ENCODE data around the gene IRF2. TPM values are rescaled to one million over a fixed set of nuclear protein-coding genes. Genes with fewer than 3 reads are reported as not detected.

Gene IRF2
- total and polyA plus RNA-seq, 2 donors (not counting 1 experiment from before 2014, with no cell fraction given) = 67.8 to 68.2 TPM

DNA sequence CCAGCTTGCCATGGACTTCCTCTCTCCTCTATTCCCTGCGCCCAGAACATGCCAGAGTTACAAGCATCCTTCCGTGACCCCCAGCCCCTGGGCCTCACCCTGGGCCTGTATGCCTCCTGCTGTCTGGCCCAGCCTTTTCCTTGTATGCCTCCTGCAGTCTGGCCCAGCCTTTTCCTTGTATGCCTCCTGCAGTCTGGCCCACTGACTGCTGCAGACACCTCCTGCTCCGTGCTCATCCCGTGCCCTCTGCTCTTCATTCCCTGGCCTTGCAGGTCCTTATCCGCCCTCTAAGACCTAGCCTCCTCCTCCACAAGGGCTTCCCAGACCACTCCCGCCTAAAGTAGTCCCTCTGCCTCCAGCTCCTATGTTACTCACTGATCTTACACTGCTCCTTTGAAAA is 44.2 kb downstream of the IRF2 start:
- Histone ChIP-seq H3K27ac (ENCODE audit: low read length in 2 of 2) (peak overlapping the region in 1 of 2 donors; percentile 8), H3K79me2 (ENCODE audit: control insufficient read depth, insufficient read depth, low read length) (peaks cover 100% of the 10 kb centered on the region), H3K4me3 (ENCODE audit: control extremely low read depth in 1 of 5, extremely low read depth in 1 of 5, insufficient read depth in 1 of 5, low read depth in 2 of 5, low read length in 4 of 5) (no peak overlapping the region), H3K27me3 (replicated peaks in 1 of 4; ENCODE audit: control extremely low read depth in 1 of 4, control insufficient read depth in 3 of 4, insufficient read depth in 4 of 4, low read length in 3 of 4) (no peaks in the 10 kb centered on the region), H3K9ac (ENCODE audit: low read length) (no peak overlapping the region), H3K9me3 (ENCODE audit: control extremely low read depth in 1 of 3, control insufficient read depth in 2 of 3, insufficient read depth in 1 of 3, low read length in 2 of 3) (no peaks in the 10 kb centered on the region), H2AFZ (ENCODE audit: insufficient read depth, low read depth, low read length, poor library complexity, severe bottlenecking) (no peak overlapping the region), H4K20me1 (ENCODE audit: control insufficient read depth, insufficient read depth, low read length, poor library complexity, severe bottlenecking) (peaks cover 92% of the 10 kb centered on the region), H3K36me3 (replicated peaks in 1 of 2; ENCODE audit: control extremely low read depth in 1 of 2, control insufficient read depth in 1 of 2, extremely low read depth in 1 of 2, insufficient read depth in 2 of 2, low read length in 1 of 2) (peaks cover 2 to 62% of the 10 kb centered on the region in 2 experiments), H3K4me2 (replicated peaks; ENCODE audit: low read depth, low read length, poor library complexity, severe bottlenecking) (no peak overlapping the region), H3K4me1 (ENCODE audit: control insufficient read depth in 2 of 2, insufficient read depth in 2 of 2, low read length in 2 of 2) (no peaks in the 10 kb centered on the region)
- TF ChIP-seq CTCF (IDR thresholded peaks at IDR 0.05) = no peak
- no peak for TF ChIP-seq EZH2 (IDR thresholded peaks at IDR 0.05; ENCODE audit: borderline replicate concordance, insufficient read depth, low read depth, low read length, poor library complexity, severe bottlenecking)
- no peaks in the 10 kb centered on the region for H3K27me3 Mint-ChIP-seq
- ChIA-PET CTCF (no interaction called here), POLR2A (no interaction called here)
- DNase-seq = no peak
- H3K4me3 Mint-ChIP-seq = no peak overlapping the region
- 98% methylated on average over 5 of the region's 6 CpGs for WGBS (ENCODE audit: insufficient coverage)
- intact Hi-C loops (cut with micrococcal nuclease) = no loop called here
- H3K4me1 Mint-ChIP-seq = peaks cover 49% of the 10 kb centered on the region
- ATAC-seq (ENCODE audit: low read depth) = no peak
- H3K9me3 Mint-ChIP-seq (ENCODE audit: insufficient read depth) = no peaks in the 10 kb centered on the region
- H3K27ac Mint-ChIP-seq = peak overlapping the region; percentile 62

GRCh38 chr4:184428787-184429186 is 45.6 kb downstream of the IRF2 start:
- no peak for DNase-seq
- peaks cover 90% of the 10 kb centered on the region for H4K20me1 ChIP-seq (ENCODE audit: control insufficient read depth, insufficient read depth, low read length, poor library complexity, severe bottlenecking)
- ChIA-PET POLR2A (no interaction called here), CTCF (no interaction called here)
- no peak overlapping the region for H3K4me3 ChIP-seq (ENCODE audit: control extremely low read depth in 1 of 5, extremely low read depth in 1 of 5, insufficient read depth in 1 of 5, low read depth in 2 of 5, low read length in 4 of 5)
- H3K27ac ChIP-seq (ENCODE audit: low read length in 2 of 2) = no peak overlapping the region
- no peaks in the 10 kb centered on the region for H3K27me3 ChIP-seq (replicated peaks in 1 of 4; ENCODE audit: control extremely low read depth in 1 of 4, control insufficient read depth in 3 of 4, insufficient read depth in 4 of 4, low read length in 3 of 4)
- H3K27me3 Mint-ChIP-seq = no peaks in the 10 kb centered on the region
- H3K4me1 Mint-ChIP-seq = peaks cover 57% of the 10 kb centered on the region
- intact Hi-C loops (cut with micrococcal nuclease) = no loop called here
- peaks cover 100% of the 10 kb centered on the region for H3K79me2 ChIP-seq (ENCODE audit: control insufficient read depth, insufficient read depth, low read length)
- ATAC-seq (ENCODE audit: low read depth) = no peak
- H3K9ac ChIP-seq (ENCODE audit: low read length) = no peak overlapping the region
- H3K9me3 Mint-ChIP-seq (ENCODE audit: insufficient read depth) = no peaks in the 10 kb centered on the region
- TF ChIP-seq EZH2 (IDR thresholded peaks at IDR 0.05; ENCODE audit: borderline replicate concordance, insufficient read depth, low read depth, low read length, poor library complexity, severe bottlenecking) (no peak), CTCF (IDR thresholded peaks at IDR 0.05) (no peak)
- 100% methylated on average over 3 of the region's 12 CpGs for WGBS (ENCODE audit: insufficient coverage)
- H3K36me3 ChIP-seq (replicated peaks in 1 of 2; ENCODE audit: control extremely low read depth in 1 of 2, control insufficient read depth in 1 of 2, extremely low read depth in 1 of 2, insufficient read depth in 2 of 2, low read length in 1 of 2) = peaks cover 2 to 62% of the 10 kb centered on the region in 2 experiments
- H3K4me1 ChIP-seq (ENCODE audit: control insufficient read depth in 2 of 2, insufficient read depth in 2 of 2, low read length in 2 of 2) = no peaks in the 10 kb centered on the region
- no peak overlapping the region for H3K4me2 ChIP-seq (replicated peaks; ENCODE audit: low read depth, low read length, poor library complexity, severe bottlenecking)
- H3K4me3 Mint-ChIP-seq = no peak overlapping the region
- H3K27ac Mint-ChIP-seq = no peak overlapping the region
- no peak overlapping the region for H2AFZ ChIP-seq (ENCODE audit: insufficient read depth, low read depth, low read length, poor library complexity, severe bottlenecking)
- H3K9me3 ChIP-seq (ENCODE audit: control extremely low read depth in 1 of 3, control insufficient read depth in 2 of 3, insufficient read depth in 1 of 3, low read length in 2 of 3) = no peaks in the 10 kb centered on the region
